SIG-M5 treated with dmso at 0.1 percent for 504 hours (cell line): Measurements from ENCODE around the gene ALKBH4.
"Not testable (repeated sequence)": the region's sequence is repeated elsewhere in the genome, so short reads cannot be mapped to it uniquely, and the experiment has no call there.

ENCODE experiments used
- DNase-seq: peaks from one replicate; lab custom pipeline; 2025; ENCODE audit not compliant: unreplicated experiment; lab: John Stamatoyannopoulos, UW

ALKBH4 gene

DNA sequence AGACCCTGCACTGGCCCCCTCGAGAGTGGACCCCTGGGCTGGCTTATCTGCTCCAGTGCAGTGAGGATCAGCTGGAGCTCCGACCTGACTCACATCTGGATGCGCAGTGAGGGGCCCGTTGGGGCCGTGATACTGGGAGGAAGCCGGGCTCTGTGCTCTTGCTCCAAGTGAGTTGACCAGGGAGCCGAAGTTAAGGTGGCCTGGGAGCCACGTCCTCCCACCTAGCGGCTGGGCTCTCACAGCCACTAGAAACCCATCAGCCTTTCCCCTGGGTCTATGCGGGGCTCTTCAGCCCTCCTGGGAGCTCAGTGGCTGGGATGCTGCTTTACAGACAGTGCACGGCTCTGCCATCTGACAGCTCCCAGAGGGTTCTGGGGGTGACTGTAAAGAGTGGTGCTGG lies 9.1 kb downstream of the ALKBH4 start:
- DNase-seq = no peak

DNA sequence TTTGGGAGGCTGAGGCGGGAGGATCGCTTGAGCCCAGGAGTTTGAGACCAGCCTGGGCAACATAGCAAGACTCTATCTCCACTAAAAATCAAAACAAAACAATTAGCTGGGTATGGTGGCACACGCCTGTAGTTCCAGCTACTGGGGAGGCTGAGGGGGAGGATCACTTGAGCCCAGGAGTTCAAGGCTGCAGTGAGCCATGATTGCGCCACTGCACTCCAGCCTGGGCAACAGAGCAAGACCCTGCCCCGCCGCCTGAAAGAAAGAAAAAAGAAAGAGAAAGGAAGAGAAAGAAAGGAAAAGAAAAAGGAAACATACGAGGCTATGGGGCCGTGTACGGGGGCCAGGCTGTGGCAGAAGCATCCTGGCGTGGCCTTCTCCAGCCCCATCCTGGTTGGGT lies 9.7 kb downstream of the ALKBH4 start:
- DNase-seq = not testable (repeated sequence)

DNA sequence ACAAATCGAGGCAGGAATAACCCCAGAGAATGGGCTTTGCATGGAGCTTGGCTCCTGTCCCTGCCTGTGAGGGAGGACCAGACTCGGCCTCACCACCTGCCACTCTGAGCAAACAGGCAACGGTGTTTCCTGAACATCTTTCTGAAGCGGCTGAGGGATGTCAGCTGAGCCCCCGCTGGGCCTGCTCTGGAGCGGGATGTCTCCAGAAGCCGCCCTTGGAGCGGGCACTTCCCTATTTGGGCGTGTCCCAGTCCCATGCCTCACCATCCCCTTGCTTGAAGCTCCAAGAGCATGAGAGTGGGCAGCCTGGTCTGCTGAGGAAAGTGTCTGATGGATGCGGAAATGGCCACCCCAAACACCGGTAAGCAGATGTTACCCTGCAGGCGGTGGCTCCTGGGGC lies 10.2 kb downstream of the ALKBH4 start:
- no peak for DNase-seq

DNA sequence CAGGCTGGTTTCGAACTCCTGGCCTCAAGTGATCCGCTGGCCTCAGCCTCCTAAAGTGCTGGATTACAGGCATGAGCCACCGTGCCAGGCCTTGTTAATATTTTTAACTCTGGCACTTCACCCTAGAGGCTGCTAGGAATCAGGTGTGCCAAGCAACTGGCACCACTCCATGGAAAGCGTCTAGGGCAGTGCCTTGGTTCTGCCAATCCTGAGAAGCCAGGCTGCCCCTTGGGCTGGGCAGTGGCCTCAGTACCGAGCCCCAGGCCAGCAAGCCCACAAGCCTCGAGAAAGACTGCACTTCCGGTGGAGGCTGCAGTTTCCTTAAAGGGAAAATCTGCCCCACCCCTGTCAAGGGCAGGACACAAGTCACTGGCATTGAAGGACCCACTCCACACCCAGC lies 11.3 kb downstream of the ALKBH4 start:
- DNase-seq = no peak

DNA sequence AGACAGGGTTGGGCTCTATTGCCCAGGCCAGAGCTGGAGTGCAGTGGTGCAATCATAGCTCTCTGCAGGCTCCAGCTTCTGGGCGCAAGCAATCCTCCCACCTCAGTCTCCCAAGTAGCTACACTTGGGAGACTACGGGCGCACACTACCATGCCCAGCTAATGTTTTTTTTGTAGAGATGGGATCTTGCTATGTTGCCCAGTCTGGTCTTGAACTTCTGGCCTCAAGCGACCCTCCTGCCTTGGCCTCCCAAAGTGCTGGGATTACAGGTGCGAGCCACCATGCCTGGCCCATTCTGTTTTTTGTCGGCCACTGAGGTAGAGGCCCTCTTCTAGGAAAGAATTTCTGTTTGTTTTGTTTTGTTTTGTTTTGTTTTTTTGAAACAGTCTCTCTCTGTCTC lies 12.2 kb downstream of the ALKBH4 start:
- DNase-seq = no peak

DNA sequence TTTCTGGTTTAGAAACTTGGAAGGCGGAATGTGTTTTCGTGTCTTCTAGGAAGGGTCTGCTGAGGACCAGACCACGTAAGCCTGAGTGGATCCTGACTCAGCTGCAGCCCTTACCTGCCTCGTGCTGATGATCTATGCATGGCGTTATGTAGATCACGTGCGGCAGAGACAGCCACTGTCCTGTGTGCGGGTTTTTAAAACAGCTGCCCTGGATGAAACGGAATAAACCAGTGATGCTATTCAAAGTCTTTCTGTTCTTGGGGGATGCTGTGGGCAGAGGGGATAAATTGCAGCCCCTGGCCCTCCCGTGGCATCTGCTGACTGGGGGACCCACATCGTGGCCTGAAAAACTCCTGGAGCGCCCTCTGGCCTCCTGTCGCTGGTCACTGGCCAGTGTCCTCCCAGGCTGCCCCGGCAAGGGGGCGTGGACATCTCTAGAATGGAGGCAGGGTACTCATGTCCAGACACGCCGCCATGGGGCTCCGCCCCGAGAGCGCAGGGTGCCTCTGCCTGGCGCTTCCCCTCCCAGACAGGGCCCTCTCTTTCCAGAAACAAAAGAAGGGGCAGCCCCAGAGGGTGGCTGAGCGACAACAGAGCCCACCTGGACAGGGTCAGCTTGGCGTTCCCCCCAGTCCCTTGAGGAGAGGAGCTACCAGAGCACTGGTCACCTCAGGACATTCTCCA lies 13.2 kb downstream of the ALKBH4 start:
- no peak for DNase-seq

DNA sequence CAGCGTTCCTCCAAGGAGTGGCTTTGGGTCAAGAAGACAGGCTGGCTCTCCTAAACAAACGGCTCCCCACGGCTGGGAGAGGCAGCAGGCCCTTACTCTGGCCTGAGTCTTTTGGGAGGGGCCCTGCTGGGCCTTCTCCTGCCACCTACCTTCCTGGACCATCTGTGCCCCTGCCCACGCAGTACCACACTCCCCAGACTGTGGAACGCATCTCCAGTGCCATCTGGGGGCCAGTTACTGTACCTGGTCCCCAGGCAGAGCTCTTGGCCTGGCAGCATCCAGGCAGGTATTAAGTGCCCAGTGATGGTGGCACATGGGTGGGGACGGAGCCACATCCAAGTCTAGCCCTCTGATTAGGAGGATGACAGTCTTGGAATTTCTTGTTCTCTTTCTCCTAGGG lies 14.4 kb downstream of the ALKBH4 start:
- DNase-seq = no peak

DNA sequence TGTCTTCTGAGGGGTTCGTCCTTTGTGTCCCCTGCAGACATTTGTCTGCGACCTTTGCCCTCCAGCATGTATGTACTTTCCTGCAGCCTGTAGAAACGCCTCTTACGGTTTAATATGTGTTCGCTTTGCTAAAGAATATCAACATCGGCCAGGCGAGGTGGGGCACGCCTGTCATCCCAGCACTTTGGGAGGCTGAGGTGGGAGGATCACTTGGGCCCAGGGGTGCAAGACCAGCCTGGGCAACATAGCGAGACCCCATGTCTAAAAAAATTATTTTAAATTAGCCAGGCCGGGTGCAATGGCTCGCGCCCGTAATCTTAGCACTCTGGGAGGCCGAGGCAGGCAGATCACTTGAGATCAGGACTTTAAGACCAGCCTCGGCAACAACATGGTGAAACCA lies 15.5 kb downstream of the ALKBH4 start:
- no peak for DNase-seq

DNA sequence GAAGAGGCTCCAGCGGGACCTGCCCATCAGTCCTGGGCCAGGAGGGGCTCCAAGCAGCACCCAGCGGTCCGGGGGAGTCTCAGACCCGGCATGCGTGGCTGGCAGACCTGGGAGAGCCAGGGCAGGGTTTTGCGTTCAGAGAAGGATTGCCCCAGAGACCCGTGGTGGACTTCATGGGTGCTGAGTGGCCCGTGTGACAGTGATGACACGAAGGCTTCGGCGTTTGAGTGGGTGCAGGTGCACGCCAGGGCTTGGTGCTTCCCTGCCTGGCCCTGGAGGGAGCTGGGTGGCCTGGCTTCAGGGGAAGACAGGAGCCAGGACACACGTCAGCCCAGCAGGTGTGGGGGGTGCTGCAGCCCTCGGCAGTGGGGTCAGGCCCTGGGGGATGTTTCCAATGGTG lies 17.4 kb downstream of the ALKBH4 start:
- no peak for DNase-seq

DNA sequence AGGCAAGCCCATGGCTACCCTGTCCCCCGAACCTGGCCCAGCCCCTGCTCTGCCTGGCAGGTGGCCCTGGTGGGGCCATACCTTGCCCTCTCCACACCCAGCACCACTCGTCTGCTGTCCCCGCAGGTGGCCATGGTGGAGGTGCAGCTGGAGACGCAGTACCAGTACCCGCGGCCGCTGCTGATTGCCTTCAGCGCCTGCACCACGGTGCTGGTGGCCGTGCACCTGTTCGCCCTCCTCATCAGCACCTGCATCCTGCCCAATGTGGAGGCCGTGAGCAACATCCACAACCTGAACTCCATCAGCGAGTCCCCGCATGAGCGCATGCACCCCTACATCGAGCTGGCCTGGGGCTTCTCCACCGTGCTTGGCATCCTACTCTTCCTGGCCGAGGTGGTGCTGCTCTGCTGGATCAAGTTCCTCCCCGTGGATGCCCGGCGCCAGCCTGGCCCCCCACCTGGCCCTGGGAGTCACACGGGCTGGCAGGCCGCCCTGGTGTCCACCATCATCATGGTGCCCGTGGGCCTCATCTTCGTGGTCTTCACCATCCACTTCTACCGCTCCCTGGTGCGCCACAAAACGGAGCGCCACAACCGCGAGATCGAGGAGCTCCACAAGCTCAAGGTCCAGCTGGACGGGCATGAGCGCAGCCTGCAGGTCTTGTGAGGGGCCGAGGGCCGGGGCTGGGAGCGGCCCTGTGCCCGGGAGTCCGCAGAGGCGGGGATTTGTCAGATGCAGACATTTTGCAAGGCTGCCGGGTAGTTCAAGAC lies 18.1 kb downstream of the ALKBH4 start:
- DNase-seq = no peak

DNA sequence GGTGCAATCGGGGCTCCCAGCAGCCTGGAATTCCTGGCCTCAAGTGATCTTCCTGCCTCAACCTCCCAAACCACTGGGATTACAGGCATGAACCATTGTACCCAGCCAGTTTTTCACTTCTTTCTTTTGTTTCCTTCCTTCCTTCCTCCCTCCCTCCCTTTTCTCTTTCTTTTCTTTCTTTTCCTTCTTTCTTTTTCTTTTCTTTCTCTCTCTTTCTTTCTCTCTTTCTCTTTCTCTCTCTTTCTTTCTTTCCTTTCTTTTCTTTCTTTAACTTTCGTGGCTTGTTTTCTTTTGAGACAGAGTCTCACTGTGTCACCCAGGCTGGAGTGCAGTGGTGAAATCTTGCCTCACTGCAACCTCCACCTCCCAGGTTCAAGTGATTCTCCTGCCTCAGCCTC lies 19.0 kb downstream of the ALKBH4 start:
- no peak for DNase-seq

DNA sequence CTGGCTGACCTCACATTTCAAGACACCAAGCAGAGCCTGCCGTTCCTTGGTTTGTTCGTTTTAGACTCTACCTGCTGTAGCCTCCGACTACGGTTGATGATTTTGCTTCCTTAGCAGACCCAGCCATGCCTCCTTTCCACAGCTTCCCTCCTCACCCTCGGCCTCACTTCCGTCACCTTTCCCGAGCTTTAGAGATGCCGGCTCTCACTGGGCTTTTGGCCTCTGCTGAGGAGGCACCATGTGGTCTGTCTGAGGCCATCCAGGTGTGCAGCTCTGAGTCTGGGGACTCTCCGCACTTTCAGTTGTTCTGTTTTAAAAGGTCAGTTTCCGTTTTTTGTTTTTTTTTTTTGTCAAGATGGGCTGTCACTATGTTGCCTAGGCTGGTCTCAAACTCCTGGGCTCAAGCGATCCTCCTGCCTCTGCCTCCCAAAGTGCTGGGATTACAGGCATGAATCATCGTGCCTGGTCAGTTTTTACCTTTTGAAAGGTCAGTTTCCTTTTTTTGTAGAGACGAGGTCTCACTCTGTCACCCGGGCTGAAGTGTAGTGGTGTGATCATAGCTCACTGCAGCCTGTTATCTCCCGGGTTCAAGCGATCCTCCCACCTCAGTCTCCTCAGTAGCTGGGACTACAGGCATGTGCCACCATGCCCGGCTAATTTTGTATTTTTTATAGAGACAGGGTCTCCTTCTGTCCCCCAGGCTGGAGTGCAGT lies 19.5 kb downstream of the ALKBH4 start:
- DNase-seq = no peak

DNA sequence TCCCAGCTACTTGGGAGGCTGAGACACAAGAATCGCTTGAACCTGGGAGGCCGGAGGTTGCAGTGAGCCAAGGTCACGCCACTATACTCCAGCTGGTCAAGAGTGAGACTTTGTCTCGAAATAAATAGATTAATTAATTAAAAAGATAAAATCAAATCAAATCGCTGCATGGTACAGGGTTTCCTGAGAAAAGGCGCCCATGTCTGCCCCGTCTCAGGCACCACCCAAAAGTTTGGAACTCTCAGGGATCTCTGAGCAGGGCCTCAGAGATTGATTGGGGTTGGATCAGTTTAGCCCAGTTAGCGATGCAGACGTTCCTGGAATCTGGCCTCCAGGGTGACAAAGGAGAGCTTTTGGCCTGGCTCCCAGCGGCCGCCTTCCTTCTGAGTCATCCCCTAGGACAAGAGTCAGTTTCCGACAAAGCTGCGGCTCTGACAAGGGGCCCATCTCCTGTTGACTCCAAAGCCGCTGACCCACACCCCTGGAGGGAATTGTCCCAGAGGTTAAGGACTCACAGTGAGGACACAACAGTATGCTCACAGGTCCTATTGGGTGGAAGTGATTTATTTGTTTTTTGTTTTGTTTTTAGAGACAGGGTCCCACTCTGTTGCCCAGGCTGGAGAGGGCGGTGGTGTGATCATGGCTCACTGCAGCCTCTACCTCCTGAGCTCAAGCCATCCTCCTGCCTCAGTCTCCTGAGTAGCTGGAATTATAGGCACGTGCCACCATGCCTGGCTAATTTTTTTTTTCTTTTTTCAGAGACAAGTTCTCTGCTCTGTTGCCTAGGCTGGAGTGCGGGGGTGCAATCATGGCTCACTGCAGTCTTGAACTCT lies 24.5 kb downstream of the ALKBH4 start:
- peak; percentile 13 for DNase-seq

DNA sequence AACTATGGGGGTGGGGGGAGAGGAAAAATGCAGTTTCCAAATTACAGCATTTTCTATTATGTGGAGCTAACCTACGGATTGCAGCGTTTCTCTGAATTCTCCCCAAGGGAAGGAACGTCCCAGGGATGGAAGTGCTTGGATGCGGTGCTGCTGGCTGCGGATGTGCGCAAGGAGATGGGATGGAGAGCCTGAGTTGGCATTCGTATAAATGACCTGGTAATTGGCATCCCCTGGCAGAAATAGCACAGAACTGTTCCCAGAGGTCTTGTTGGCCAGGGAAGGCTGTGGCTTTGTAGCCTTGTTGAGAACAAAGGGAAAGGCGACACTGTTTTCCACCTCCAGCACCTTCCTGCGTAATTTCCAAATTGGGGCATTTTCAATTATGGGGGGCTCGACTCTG lies 28.5 kb downstream of the ALKBH4 start:
- no peak for DNase-seq

DNA sequence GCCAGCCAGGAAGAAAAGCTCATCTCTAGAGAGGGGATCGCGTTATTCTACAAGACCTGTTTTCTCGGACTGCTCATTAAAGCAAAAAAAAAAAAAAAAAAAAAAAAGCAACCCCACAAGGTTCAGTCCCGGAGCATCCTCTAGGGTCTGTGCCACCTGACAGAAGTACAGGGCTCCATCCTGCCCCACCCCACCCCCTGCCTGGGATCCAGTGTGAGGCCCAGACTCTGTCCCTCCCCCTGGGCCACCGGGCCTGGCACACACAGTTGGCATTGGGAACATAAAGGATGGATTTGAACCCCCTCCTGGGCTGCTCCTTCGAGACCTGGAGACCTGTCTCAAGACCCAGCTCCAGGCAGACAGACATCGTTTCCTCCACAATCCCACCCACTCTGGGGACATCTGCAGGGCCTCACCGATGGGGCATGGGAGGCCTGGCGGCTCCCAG lies 30.6 kb downstream of the ALKBH4 start:
- DNase-seq = no peak

DNA sequence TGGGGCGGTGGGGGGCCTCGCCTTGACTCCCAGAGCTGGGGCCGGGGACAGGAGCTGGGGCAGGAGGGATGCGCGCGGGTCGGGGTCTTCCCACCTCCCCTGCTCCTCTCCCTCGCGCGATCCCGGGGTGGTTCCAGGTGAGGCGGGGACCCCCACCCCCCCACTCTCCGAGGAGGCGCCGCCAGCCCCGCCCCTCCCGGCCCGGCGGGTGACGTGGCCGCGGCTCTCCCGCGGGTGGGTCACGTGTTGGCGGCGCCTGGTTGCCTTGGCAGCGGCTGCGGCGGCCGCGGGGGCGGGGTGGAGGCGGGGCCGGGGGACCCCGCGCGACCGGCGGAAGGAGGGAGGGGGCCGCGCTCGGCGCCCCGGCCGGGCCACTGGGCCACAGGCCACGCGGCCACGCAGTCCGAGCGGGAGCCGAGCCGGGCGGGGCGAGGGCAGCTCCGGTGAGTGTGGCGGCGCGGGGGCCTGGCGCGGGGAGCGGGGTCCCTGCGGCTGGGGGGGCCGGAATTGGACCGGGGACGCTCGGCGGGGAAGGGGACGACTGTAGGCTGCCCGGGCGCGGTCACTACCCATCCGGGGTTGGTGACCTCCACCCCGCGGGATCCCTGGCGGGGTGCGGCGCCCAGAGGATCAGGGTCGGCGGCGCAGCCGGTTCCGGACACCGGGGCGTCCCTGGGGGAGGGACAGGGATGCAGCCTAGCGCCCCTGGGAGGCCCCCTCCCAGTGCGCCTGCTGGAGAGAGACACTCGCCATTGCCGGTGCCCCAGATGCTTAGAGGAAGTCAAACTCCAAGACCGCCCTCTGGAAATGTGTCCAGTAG lies 31.2 kb downstream of the ALKBH4 start, which contains the start of gene ORAI2:
Gene ORAI2, plus strand, starts transcription at position 357 of the 820 bp plus-strand sequence. CDS start 5,382 bp downstream, outside the sequence.
- DNase-seq = peak; percentile 57

DNA sequence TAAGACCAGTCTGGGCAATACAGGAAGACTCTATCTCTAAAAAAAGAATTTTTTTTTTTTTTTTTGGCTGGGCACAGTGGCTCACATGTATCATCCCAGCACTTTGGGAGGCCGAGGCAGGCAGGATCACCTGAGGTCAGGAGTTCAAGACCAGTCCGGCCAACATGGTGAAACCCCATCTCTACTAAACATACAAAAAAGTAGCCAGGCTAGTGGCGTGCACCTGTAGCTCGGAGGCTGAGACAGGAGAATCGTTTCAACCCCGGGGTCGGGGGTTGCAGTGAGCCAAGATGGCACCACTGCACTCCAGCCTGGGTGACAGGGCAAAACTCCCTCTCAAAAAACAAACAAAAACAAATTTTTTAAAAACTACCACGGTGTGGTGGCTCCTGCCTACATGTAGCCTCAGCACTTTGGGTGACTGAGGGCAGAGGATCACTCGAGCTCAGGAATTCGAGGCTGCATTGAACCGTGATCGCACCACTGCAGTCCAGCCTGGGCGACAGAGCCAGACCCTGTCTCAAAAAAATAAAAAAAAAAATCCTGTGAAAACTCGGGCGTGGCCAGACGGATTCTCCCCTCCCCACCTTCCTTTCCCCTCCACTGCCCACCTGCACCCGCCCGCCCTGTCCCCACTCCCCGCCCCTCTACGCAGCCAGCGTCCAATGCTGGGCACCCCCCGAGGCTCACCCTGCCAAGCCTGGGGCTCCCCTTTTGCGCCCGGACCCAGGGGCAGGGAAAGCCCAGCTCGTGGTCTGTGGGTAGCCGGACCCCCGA lies 32.0 kb downstream of the ALKBH4 start:
- no peak for DNase-seq

DNA sequence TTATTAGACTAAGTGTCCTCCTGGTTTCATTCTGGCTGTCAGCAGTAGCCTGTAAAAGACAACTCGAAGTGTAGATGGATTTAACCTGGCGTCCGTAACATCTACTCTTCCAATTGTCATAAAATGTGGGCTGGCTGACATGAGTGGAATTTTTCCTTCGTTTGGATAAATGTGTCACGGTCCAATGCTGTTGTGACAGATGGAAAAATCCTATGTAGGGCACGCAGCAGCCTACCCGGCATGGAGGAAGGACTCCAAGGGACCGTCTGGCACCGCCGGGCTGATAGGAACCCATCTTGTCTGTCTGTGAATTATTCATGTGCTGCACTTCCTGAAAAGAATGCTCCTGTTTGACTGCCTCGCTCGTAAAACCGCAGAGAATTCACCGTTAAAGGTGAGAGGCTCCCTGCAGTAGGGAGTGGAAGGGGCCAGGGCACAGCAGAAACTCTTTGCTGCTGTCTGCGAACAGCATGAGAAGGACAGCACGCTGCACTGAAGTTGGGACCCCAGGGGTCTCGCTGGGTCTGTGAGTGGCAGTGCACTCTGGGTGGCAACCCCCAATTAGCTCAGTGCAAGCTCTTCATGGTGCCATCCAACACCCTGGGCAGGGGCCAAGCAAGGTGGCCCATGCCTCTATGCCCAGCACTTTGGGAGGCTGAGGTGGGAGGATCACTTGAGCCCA lies 32.9 kb downstream of the ALKBH4 start:
- DNase-seq = peak; percentile 3
